ENCODE measurements around the gene TAF5L. TPM values are rescaled to one million over a fixed set of nuclear protein-coding genes. Genes with fewer than 3 reads are reported as not detected.
"Not testable (repeated sequence)": the region's sequence is repeated elsewhere in the genome, so short reads cannot be mapped to it uniquely, and the experiment has no call there.

TAF5L gene
- total RNA-seq, 1 experiment from 2014 or later, result 36.3 TPM

GRCh38 chr1:229563701-229564100 is 62.2 kb downstream of the TAF5L start:
- Mint-ChIP-seq H3K9me3 (ENCODE audit: low read depth, unreplicated experiment) (no peaks in the 10 kb centered on the region), H3K36me3 (ENCODE audit: insufficient read depth, unreplicated experiment) (peaks cover 12% of the 10 kb centered on the region), H3K4me3 (ENCODE audit: low read depth, unreplicated experiment) (no peak overlapping the region), H3K27ac (ENCODE audit: unreplicated experiment) (no peak overlapping the region), H3K27me3 (ENCODE audit: unreplicated experiment) (no peaks in the 10 kb centered on the region), H3K4me1 (ENCODE audit: low read depth, unreplicated experiment) (peaks cover 8% of the 10 kb centered on the region)
- no peak for TF ChIP-seq CTCF (IDR thresholded peaks at IDR 0.05; ENCODE audit: unreplicated experiment)
- intact Hi-C loops (cut with micrococcal nuclease; ENCODE audit: unreplicated experiment), result no loop called here
- no peak for DNase-seq
- BruUV-seq (replicated peaks), result no TSS peak
- CTCF ChIA-PET, result no interaction called here

GRCh38 chr1:229563241-229563640 is 62.7 kb downstream of the TAF5L start:
- H3K4me3 Mint-ChIP-seq (ENCODE audit: low read depth, unreplicated experiment), result no peak overlapping the region
- peaks cover 17% of the 10 kb centered on the region for H3K36me3 Mint-ChIP-seq (ENCODE audit: insufficient read depth, unreplicated experiment)
- no peaks in the 10 kb centered on the region for H3K27me3 Mint-ChIP-seq (ENCODE audit: unreplicated experiment)
- CTCF ChIA-PET, result no interaction called here
- no peak for DNase-seq
- no TSS peak for BruUV-seq (replicated peaks)
- intact Hi-C loops (cut with micrococcal nuclease; ENCODE audit: unreplicated experiment), result no loop called here
- H3K4me1 Mint-ChIP-seq (ENCODE audit: low read depth, unreplicated experiment), result peaks cover 8% of the 10 kb centered on the region
- no peak overlapping the region for H3K27ac Mint-ChIP-seq (ENCODE audit: unreplicated experiment)
- no peak for TF ChIP-seq CTCF (IDR thresholded peaks at IDR 0.05; ENCODE audit: unreplicated experiment)
- no peaks in the 10 kb centered on the region for H3K9me3 Mint-ChIP-seq (ENCODE audit: low read depth, unreplicated experiment)

GRCh38 chr1:229562686-229563085 is 63.2 kb downstream of the TAF5L start:
- no peak for DNase-seq

GRCh38 chr1:229561141-229561540 is 64.8 kb downstream of the TAF5L start:
- intact Hi-C loops (cut with micrococcal nuclease; ENCODE audit: unreplicated experiment), result no loop called here
- CTCF ChIA-PET, result no interaction called here
- no peak for TF ChIP-seq CTCF (IDR thresholded peaks at IDR 0.05; ENCODE audit: unreplicated experiment)

More at GRCh38 chr1:229562686-229563085, 63.2 kb downstream of the TAF5L start:
- Mint-ChIP-seq H3K4me3 (ENCODE audit: low read depth, unreplicated experiment) (no peak overlapping the region), H3K4me1 (ENCODE audit: low read depth, unreplicated experiment) (peaks cover 8% of the 10 kb centered on the region), H3K27me3 (ENCODE audit: unreplicated experiment) (no peaks in the 10 kb centered on the region), H3K9me3 (ENCODE audit: low read depth, unreplicated experiment) (no peaks in the 10 kb centered on the region), H3K36me3 (ENCODE audit: insufficient read depth, unreplicated experiment) (peaks cover 21% of the 10 kb centered on the region), H3K27ac (ENCODE audit: unreplicated experiment) (no peak overlapping the region)
- no peak for TF ChIP-seq CTCF (IDR thresholded peaks at IDR 0.05; ENCODE audit: unreplicated experiment)
- CTCF ChIA-PET, result no interaction called here
- intact Hi-C loops (cut with micrococcal nuclease; ENCODE audit: unreplicated experiment), result no loop called here
- BruUV-seq (replicated peaks), result no TSS peak

GRCh38 chr1:229560124-229560523 is 65.8 kb downstream of the TAF5L start:
- peak overlapping the region; percentile 66 for H3K27ac Mint-ChIP-seq (ENCODE audit: unreplicated experiment)
- intact Hi-C loops (cut with micrococcal nuclease; ENCODE audit: unreplicated experiment), result not testable (repeated sequence)
- H3K4me3 Mint-ChIP-seq (ENCODE audit: low read depth, unreplicated experiment), result peak overlapping the region; percentile 92

More at GRCh38 chr1:229561141-229561540, 64.8 kb downstream of the TAF5L start:
- H3K27me3 Mint-ChIP-seq (ENCODE audit: unreplicated experiment), result no peaks in the 10 kb centered on the region
- H3K36me3 Mint-ChIP-seq (ENCODE audit: insufficient read depth, unreplicated experiment), result peaks cover 24% of the 10 kb centered on the region
- no peak for DNase-seq
- H3K9me3 Mint-ChIP-seq (ENCODE audit: low read depth, unreplicated experiment), result no peaks in the 10 kb centered on the region
- H3K27ac Mint-ChIP-seq (ENCODE audit: unreplicated experiment), result no peak overlapping the region
- BruUV-seq (replicated peaks), result no TSS peak
- no peak overlapping the region for H3K4me3 Mint-ChIP-seq (ENCODE audit: low read depth, unreplicated experiment)
- peaks cover 21% of the 10 kb centered on the region for H3K4me1 Mint-ChIP-seq (ENCODE audit: low read depth, unreplicated experiment)

GRCh38 chr1:229559336-229559801 is 66.6 kb downstream of the TAF5L start:
- intact Hi-C loops (cut with micrococcal nuclease; ENCODE audit: unreplicated experiment), result loop anchor here (5.0 kb wide), 1 partner anchor 68 kb away; the partner anchor contains the start of genes TAF5L and URB2
- not testable (repeated sequence) for H3K27me3 Mint-ChIP-seq (ENCODE audit: unreplicated experiment); H3K9me3 Mint-ChIP-seq (ENCODE audit: low read depth, unreplicated experiment)
- BruUV-seq (replicated peaks), result TSS peak; percentile 86
- H3K36me3 Mint-ChIP-seq (ENCODE audit: insufficient read depth, unreplicated experiment), result peaks cover 24% of the 10 kb centered on the region
- peak overlapping the region; percentile 66 for H3K27ac Mint-ChIP-seq (ENCODE audit: unreplicated experiment)
- CTCF ChIA-PET, result interaction anchor here (0.6 to 1.5 kb wide), 11 partner anchors 10 to 646 kb away, joined by 3 to 10 read pairs (median 6); partner anchors contain the start of genes TAF5L and URB2
- peaks cover 23% of the 10 kb centered on the region for H3K4me1 Mint-ChIP-seq (ENCODE audit: low read depth, unreplicated experiment)
- DNase-seq, result peak; percentile 30
- H3K4me3 Mint-ChIP-seq (ENCODE audit: low read depth, unreplicated experiment), result peak overlapping the region; percentile 92

More at GRCh38 chr1:229560124-229560523, 65.8 kb downstream of the TAF5L start:
- BruUV-seq (replicated peaks); CTCF ChIA-PET; H3K9me3 Mint-ChIP-seq (ENCODE audit: low read depth, unreplicated experiment); H3K27me3 Mint-ChIP-seq (ENCODE audit: unreplicated experiment); DNase-seq: not testable (repeated sequence)
- Mint-ChIP-seq H3K4me1 (ENCODE audit: low read depth, unreplicated experiment) (peaks cover 23% of the 10 kb centered on the region), H3K36me3 (ENCODE audit: insufficient read depth, unreplicated experiment) (peaks cover 24% of the 10 kb centered on the region)

Data from Calu3 (cell line).